ENCODE results near the gene ESPL1. TPM values are rescaled to one million over a fixed set of nuclear protein-coding genes. Genes with fewer than 3 reads are reported as not detected.

Gene ESPL1
- total RNA-seq, 3 donors from 2014 or later = 0.33 to 1.3 (median 1.2) TPM

DNA sequence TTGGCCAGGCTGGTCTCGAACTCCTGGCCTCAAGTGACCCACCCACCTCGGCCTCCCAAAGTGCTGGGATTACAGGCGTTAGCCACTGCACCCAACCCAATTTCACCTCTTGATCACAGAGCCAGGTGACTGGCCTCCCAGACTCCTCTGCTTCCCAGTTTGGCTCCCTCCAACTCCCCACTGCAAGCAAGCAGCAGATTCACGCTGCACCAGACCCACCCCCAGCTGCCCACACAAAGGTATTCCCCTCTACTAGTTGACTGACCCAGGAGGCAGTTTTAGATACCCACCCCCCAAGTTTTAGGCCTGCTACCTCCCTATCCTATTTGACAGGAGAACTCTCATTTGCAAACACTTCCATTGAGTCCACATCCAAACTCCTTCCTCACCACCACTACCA lies 41.3 kb upstream of the ESPL1 start:
- no peak for DNase-seq (ENCODE audit: low spot score in 2 of 2)
- Histone ChIP-seq H3K4me1 (peaks cover 14 to 61% of the 10 kb centered on the region in 2 donors), H3K36me3 (no peaks in the 10 kb centered on the region), H3K27ac (peak overlapping the region; percentile 94 to 98), H3K27me3 (no peaks in the 10 kb centered on the region), H3K4me3 (no peak overlapping the region), H3K9me3 (no peaks in the 10 kb centered on the region)
- intact Hi-C loops (cut with DNase I; ENCODE audit: low total_unique reads) = no loop called here
- TF ChIP-seq CTCF (IDR thresholded peaks at IDR 0.05) = no peak
- TF ChIP-seq POLR2AphosphoS5 (IDR thresholded peaks at IDR 0.05) = no peak
- no peak for TF ChIP-seq POLR2A (IDR thresholded peaks at IDR 0.05)

DNA sequence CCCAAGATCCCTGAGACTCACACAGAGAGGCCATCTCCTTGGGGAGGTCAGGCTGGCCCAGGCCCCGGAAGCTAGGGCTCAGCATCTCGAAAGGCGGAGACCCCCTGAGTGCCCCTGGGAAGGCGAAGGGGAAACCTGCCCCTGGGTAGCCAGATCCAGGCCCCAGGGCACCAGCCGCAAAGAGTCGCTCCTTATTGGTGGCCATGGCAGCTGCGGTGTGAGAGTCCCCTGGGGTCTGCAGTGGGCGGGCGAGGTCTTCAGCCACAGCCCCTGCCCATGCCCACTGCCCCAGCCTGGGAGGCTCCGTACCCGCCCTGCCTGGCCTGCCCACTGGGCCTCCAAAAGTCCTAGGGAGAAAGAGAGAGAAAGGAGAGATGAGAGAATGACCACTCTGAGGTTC lies 40.8 kb upstream of the ESPL1 start:
- H3K27ac ChIP-seq = peak overlapping the region; percentile 94 to 98

DNA sequence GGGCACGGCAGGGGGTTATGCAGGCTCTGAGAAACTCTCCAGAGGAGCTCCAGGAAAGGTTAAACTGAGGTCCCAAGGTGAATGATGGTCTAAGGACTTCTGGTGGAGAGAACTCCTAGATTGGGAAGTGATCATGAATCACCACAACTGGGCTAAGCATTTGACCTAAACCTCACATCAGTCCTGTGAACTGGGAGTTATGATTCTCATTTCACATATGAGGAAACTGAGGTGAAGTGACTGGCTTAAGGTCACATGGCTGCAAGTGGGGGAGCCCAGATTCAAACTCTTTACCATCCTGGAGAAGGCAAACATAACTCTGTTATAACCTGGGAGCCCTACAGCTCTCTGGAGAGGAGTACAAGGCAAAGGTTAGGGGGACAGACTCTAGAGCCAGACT lies 40.3 kb upstream of the ESPL1 start:
- Histone ChIP-seq H3K9me3 (no peaks in the 10 kb centered on the region), H3K36me3 (no peaks in the 10 kb centered on the region), H3K4me3 (no peak overlapping the region), H3K27ac (peak overlapping the region; percentile 94 to 98), H3K27me3 (no peaks in the 10 kb centered on the region), H3K4me1 (peaks cover 8 to 51% of the 10 kb centered on the region in 2 donors)
- intact Hi-C loops (cut with DNase I; ENCODE audit: low total_unique reads) = no loop called here
- no peak for TF ChIP-seq POLR2AphosphoS5 (IDR thresholded peaks at IDR 0.05)
- TF ChIP-seq POLR2A (IDR thresholded peaks at IDR 0.05) = no peak
- no peak for TF ChIP-seq CTCF (IDR thresholded peaks at IDR 0.05)
- DNase-seq (ENCODE audit: low spot score in 2 of 2) = no peak

More for the DNA sequence above, 40.8 kb upstream of the ESPL1 start:
- Histone ChIP-seq H3K9me3 (no peaks in the 10 kb centered on the region), H3K4me1 (peaks cover 13 to 56% of the 10 kb centered on the region in 2 donors), H3K4me3 (no peak overlapping the region), H3K27me3 (no peaks in the 10 kb centered on the region), H3K36me3 (no peaks in the 10 kb centered on the region)
- no peak for DNase-seq (ENCODE audit: low spot score in 2 of 2)
- TF ChIP-seq CTCF (IDR thresholded peaks at IDR 0.05) (no peak), POLR2A (IDR thresholded peaks at IDR 0.05) (no peak), POLR2AphosphoS5 (IDR thresholded peaks at IDR 0.05) (no peak)
- intact Hi-C loops (cut with DNase I; ENCODE audit: low total_unique reads) = no loop called here

- intact Hi-C loops (cut with DNase I; ENCODE audit: low total_unique reads) = no loop called here
- no peak for DNase-seq (ENCODE audit: low spot score in 2 of 2)
- Histone ChIP-seq H3K27ac (peak overlapping the region; percentile 94 to 98), H3K36me3 (no peaks in the 10 kb centered on the region), H3K4me3 (peak overlapping the region in 2 of 3 donors; percentile 80 to 92), H3K4me1 (peaks cover 17 to 51% of the 10 kb centered on the region in 2 donors), H3K9me3 (no peaks in the 10 kb centered on the region), H3K27me3 (no peaks in the 10 kb centered on the region)
- no peak for TF ChIP-seq POLR2AphosphoS5 (IDR thresholded peaks at IDR 0.05)
- TF ChIP-seq CTCF (IDR thresholded peaks at IDR 0.05) = no peak
- TF ChIP-seq POLR2A (IDR thresholded peaks at IDR 0.05) = no peak
Observed at GRCh38 chr12:53229454-53229853, 38.6 kb upstream of the ESPL1 start.

DNA sequence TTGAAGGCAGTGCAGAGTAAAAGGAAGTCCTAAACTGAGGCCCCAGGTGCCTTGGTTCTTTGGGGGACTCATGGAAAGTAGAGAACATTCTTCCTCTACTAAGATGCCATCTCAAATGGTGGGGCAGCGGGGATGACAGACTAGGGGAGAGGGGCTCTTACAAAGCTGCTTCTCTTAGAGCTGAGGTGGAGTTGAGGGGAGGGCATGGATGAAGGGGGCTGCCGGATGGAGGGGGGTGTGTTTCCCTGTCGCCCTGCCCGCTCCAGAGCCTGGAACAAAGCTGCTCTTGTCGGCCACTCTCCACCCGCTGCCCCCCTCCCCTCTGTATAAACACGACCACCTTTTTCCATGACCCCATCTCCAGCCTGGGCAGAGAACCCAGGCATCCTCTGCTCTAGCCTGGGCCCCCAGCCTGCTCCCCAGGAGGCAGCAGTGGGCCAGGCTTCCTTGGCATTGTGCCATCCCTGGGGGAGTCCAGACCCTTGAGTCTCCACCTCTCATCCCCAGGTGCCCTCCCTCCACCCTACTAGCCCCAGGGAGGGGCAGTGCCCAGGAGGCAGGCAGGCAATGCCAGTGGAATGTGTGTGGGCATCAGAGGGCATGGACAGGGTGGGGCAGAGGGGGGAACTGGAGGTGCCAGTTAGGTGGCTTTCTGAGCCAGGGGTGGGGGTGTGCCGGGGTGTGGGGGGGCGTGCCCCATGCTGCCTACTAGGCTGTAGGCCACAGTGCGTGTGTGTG lies 37.8 kb upstream of the ESPL1 start:
- DNase-seq (ENCODE audit: low spot score in 2 of 2) = peak; percentile 83 to 93
- intact Hi-C loops (cut with DNase I; ENCODE audit: low total_unique reads) = no loop called here
- Histone ChIP-seq H3K4me1 (peaks cover 17 to 52% of the 10 kb centered on the region in 2 donors), H3K9me3 (no peaks in the 10 kb centered on the region), H3K27ac (peak overlapping the region; percentile 94 to 98), H3K27me3 (no peaks in the 10 kb centered on the region), H3K4me3 (peak overlapping the region in 2 of 3 donors; percentile 80 to 92), H3K36me3 (no peaks in the 10 kb centered on the region)
- TF ChIP-seq CTCF (IDR thresholded peaks at IDR 0.05) (no peak), POLR2AphosphoS5 (IDR thresholded peaks at IDR 0.05) (peak in 2 of 3 donors; percentile 78 to 84)

Measured in breast epithelium (tissue), 4 donors.